AG04450 (cell line): ENCODE data around the gene HLA-F. TPM values are rescaled to one million over a fixed set of nuclear protein-coding genes. Genes with fewer than 3 reads are reported as not detected.

ENCODE experiments used
- CTCF ChIA-PET: fragments of 300-600, 350-600 bp; formaldehyde crosslinking; extraction: SDS; loops from one replicate; lab custom pipeline; 2022; ENCODE audit warnings: antibody characterized with exemption, inconsistent platforms; lab: Charles Lee
- POLR2A ChIA-PET: fragments of 350-600 bp; formaldehyde crosslinking; extraction: SDS; loops from one replicate; lab custom pipeline; 2021; ENCODE audit warnings: antibody characterized with exemption, inconsistent platforms; lab: Yijun Ruan, JAX
- DNase-seq: peaks from one replicate; pipeline ENCODE4 v3.0.0-alpha.2; 2011; ENCODE audit warnings: low read depth, low spot score
- H3K27ac ChIP-seq: one replicate; pipeline ENCODE4 v1.5.1; 2012; ENCODE audit warnings: low read depth, low read length, control low read depth
- H3K27me3 ChIP-seq: one replicate; pipeline ENCODE4 v1.6.0; 2012; ENCODE audit warnings: low read length; ENCODE audit not compliant: control insufficient read depth, insufficient read depth
- H3K4me3 ChIP-seq: 2 replicates; pipeline ENCODE4 v1.5.1; 2011; ENCODE audit warnings: mild to moderate bottlenecking, low read depth, low read length, control low read depth
- H3K9me3 ChIP-seq: 2 replicates; pipeline ENCODE4 v1.5.1; 2012; ENCODE audit warnings: low read length; ENCODE audit not compliant: control insufficient read depth, insufficient read depth
- polyA plus RNA-seq: library from polyadenylated mRNA; depleted of rRNA; stranded (reverse); fragments of >200 nt; gene quantifications from 2 replicates; pipeline ENCODE4 v1.2.3, GENCODE V29; 2011
- TF ChIP-seq, protein P1 (sequence below): IDR thresholded peaks from 2 replicates; pipeline ENCODE4 v1.5.1; 2011; ENCODE audit warnings: low read depth, low read length, control low read depth, inconsistent platforms

The HLA-F gene
- polyA plus RNA-seq, 1 experiment: 0.12 TPM

DNA sequence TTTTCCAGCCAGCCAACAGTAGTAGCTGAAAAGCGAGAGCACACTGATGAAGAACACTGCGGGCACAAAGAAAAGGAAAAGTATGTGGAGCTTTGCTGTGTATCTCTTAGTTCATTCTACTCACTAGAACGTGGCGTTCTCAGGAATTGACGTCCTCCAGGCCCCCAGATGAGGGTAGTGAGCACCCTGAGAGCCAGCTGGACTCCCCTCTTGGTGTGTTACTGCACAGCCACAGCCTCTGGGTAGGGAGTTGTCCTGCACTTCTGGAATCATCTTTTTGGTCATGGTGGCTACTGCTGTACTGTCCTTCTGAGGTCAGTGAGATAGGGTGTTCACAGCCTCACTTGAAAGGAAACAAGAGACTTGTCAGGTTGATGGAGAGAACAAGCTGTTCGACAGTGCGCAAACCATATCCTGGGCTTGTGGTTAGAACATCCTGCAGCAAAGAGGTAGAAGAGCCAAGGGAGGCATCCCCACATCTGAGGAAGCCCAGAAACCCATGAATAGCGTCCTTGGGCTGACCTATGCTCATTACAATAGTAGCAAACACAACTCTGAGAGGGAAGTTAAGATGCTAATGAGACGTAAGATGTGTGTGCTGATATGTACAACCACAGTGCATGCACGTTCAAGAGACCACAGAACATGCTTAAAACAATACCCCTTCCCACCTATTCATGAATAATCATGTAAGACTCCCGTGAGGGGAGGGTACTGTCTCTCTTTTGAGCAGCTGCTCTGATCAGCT, 14.6 kb upstream of the HLA-F start:
- no peak overlapping the region for H3K4me3 ChIP-seq
- H3K27ac ChIP-seq: no peak overlapping the region
- TF ChIP-seq, protein P1, sequence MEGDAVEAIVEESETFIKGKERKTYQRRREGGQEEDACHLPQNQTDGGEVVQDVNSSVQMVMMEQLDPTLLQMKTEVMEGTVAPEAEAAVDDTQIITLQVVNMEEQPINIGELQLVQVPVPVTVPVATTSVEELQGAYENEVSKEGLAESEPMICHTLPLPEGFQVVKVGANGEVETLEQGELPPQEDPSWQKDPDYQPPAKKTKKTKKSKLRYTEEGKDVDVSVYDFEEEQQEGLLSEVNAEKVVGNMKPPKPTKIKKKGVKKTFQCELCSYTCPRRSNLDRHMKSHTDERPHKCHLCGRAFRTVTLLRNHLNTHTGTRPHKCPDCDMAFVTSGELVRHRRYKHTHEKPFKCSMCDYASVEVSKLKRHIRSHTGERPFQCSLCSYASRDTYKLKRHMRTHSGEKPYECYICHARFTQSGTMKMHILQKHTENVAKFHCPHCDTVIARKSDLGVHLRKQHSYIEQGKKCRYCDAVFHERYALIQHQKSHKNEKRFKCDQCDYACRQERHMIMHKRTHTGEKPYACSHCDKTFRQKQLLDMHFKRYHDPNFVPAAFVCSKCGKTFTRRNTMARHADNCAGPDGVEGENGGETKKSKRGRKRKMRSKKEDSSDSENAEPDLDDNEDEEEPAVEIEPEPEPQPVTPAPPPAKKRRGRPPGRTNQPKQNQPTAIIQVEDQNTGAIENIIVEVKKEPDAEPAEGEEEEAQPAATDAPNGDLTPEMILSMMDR: no peak
- CTCF ChIA-PET: interaction anchor here (2.2 kb wide), 1 partner anchor 55 kb away, joined by 8 read pairs; no protein-coding TSS in a partner anchor
- DNase-seq: no peak
- no peaks in the 10 kb centered on the region for H3K9me3 ChIP-seq
- POLR2A ChIA-PET: no interaction called here
- H3K27me3 ChIP-seq: peaks cover 11% of the 10 kb centered on the region

DNA sequence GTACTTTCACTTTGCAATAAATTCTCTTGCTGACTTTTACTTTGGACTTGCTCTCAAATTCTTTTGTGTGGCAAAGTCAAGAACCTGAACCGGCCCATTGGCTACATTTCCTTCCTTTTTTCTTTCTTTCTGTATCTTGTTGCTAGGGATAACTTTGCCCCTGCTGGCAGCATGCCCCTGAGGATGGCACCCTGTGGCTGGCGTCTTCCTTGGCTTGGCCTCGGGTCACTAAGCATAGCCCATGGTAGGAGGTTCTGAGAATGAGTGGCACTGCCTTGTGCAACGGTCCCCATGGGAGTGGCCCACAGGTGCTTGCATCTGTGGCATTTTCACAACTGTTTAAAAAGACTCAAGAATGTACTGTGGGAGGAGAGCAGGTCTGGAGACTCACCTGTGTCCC, 14.0 kb upstream of the HLA-F start:
- ChIA-PET POLR2A (no interaction called here), CTCF (interaction anchor here (2.2 kb wide), 1 partner anchor 56 kb away, joined by 8 read pairs; no protein-coding TSS in a partner anchor)
- no peaks in the 10 kb centered on the region for H3K9me3 ChIP-seq
- H3K27ac ChIP-seq: no peak overlapping the region
- TF ChIP-seq, protein P1: no peak
- no peak for DNase-seq
- no peak overlapping the region for H3K4me3 ChIP-seq
- H3K27me3 ChIP-seq: peaks cover 9% of the 10 kb centered on the region

DNA sequence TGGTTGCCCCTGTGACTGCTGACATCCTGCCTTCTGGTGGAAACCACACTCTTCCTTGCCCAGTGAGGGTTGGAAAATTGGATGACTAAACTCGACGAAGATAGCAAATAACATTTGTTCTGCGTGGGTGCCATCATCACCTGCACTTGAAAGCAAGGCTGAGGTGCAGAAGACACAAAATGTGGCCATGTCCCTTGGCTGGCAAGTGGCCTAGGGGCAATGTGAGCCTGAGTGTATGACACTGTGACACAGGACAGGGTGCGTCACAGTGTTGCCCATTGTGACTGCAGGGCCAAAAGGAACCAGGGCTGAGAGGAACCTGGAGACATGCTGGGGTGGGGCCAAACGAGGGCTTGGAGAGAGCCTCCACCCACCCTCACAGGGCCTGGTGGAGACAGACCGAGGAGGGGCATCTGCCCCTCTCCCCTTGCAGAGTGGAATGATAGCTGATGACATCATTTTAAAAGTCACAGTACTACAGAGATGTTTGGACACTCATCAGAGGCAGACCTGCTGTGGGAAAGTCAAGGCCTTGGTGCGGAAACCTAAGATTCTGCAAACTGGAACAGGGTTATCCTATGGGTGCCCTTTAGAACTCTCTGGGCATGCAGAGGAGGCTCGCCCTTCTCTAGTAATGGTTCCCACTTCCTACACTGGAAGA, 12.8 kb upstream of the HLA-F start:
- DNase-seq: no peak
- Histone ChIP-seq H3K27ac (no peak overlapping the region), H3K4me3 (no peak overlapping the region), H3K9me3 (no peaks in the 10 kb centered on the region), H3K27me3 (peaks cover 5% of the 10 kb centered on the region)
- ChIA-PET CTCF (no interaction called here), POLR2A (no interaction called here)
- TF ChIP-seq, protein P1: no peak

DNA sequence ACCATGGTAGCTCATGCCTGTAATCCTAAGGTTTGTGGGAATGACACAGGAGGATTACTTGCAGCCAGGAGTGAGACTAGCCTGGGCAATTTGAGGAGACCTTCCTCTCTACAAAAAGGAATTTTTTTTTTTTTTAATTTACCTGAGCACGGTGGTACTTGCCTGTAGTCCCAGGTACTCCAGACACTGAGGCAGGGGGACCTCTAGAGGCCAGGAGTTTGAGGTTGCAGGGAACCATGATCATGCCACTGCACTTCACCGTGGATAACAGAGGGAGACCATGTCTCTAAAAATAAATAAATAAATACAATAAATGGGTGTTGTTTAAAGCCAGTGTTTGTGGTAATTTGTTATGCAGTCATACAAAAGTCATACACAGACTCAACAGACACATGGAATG, 2.4 kb upstream of the HLA-F start:
- ChIA-PET CTCF (interaction anchor here (0.5 kb wide), 1 partner anchor 68 kb away, joined by 3 read pairs; no protein-coding TSS in a partner anchor), POLR2A (no interaction called here)
- DNase-seq: no peak
- Histone ChIP-seq H3K27me3 (peaks cover 14% of the 10 kb centered on the region), H3K4me3 (no peak overlapping the region), H3K9me3 (peaks cover 6% of the 10 kb centered on the region; the same call in 1 of the 2 replicates), H3K27ac (no peak overlapping the region)
- TF ChIP-seq, protein P1: no peak
